Measurements from ENCODE around the gene MGAT4D. TPM values are rescaled to one million over a fixed set of nuclear protein-coding genes. Genes with fewer than 3 reads are reported as not detected.

Gene MGAT4D
- total and polyA plus RNA-seq, 2 donors (not counting 1 experiment from before 2014, with no cell fraction given): not detected

GRCh38 chr4:140485939-140486338, 12.2 kb downstream of the MGAT4D start:
- Histone ChIP-seq H3K79me2 (ENCODE audit: control insufficient read depth, insufficient read depth, low read length) (no peaks in the 10 kb centered on the region), H3K4me2 (replicated peaks; ENCODE audit: low read depth, low read length, poor library complexity, severe bottlenecking) (no peak overlapping the region), H3K9me3 (ENCODE audit: control extremely low read depth in 1 of 3, control insufficient read depth in 2 of 3, insufficient read depth in 1 of 3, low read length in 2 of 3) (peaks cover 0 to 2% (median 1%) of the 10 kb centered on the region in 3 donors), H3K36me3 (replicated peaks in 1 of 2; ENCODE audit: control extremely low read depth in 1 of 2, control insufficient read depth in 1 of 2, extremely low read depth in 1 of 2, insufficient read depth in 2 of 2, low read length in 1 of 2) (no peaks in the 10 kb centered on the region), H4K20me1 (ENCODE audit: control insufficient read depth, insufficient read depth, low read length, poor library complexity, severe bottlenecking) (no peaks in the 10 kb centered on the region), H3K4me3 (ENCODE audit: control extremely low read depth in 1 of 5, extremely low read depth in 1 of 5, insufficient read depth in 1 of 5, low read depth in 2 of 5, low read length in 4 of 5) (no peak overlapping the region), H3K27ac (ENCODE audit: low read length in 2 of 2) (no peak overlapping the region), H2AFZ (ENCODE audit: insufficient read depth, low read depth, low read length, poor library complexity, severe bottlenecking) (no peak overlapping the region), H3K4me1 (ENCODE audit: control insufficient read depth in 2 of 2, insufficient read depth in 2 of 2, low read length in 2 of 2) (no peaks in the 10 kb centered on the region), H3K27me3 (replicated peaks in 1 of 4; ENCODE audit: control extremely low read depth in 1 of 4, control insufficient read depth in 3 of 4, insufficient read depth in 4 of 4, low read length in 3 of 4) (no peaks in the 10 kb centered on the region), H3K9ac (ENCODE audit: low read length) (no peak overlapping the region)
- ChIA-PET CTCF (no interaction called here), POLR2A (no interaction called here)
- Mint-ChIP-seq H3K27me3 (peaks cover 28% of the 10 kb centered on the region), H3K4me1 (no peaks in the 10 kb centered on the region), H3K9me3 (ENCODE audit: insufficient read depth) (peaks cover 4% of the 10 kb centered on the region), H3K27ac (no peak overlapping the region), H3K4me3 (no peak overlapping the region)
- ATAC-seq (ENCODE audit: low read depth): no peak
- 80% methylated on average over 1 of the region's 1 CpG for WGBS (ENCODE audit: insufficient coverage)
- intact Hi-C loops (cut with micrococcal nuclease): no loop called here
- no peak for TF ChIP-seq EZH2 (IDR thresholded peaks at IDR 0.05; ENCODE audit: borderline replicate concordance, insufficient read depth, low read depth, low read length, poor library complexity, severe bottlenecking)
- TF ChIP-seq, protein P1, sequence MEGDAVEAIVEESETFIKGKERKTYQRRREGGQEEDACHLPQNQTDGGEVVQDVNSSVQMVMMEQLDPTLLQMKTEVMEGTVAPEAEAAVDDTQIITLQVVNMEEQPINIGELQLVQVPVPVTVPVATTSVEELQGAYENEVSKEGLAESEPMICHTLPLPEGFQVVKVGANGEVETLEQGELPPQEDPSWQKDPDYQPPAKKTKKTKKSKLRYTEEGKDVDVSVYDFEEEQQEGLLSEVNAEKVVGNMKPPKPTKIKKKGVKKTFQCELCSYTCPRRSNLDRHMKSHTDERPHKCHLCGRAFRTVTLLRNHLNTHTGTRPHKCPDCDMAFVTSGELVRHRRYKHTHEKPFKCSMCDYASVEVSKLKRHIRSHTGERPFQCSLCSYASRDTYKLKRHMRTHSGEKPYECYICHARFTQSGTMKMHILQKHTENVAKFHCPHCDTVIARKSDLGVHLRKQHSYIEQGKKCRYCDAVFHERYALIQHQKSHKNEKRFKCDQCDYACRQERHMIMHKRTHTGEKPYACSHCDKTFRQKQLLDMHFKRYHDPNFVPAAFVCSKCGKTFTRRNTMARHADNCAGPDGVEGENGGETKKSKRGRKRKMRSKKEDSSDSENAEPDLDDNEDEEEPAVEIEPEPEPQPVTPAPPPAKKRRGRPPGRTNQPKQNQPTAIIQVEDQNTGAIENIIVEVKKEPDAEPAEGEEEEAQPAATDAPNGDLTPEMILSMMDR (IDR thresholded peaks at IDR 0.05): no peak
- no peak for DNase-seq

DNA sequence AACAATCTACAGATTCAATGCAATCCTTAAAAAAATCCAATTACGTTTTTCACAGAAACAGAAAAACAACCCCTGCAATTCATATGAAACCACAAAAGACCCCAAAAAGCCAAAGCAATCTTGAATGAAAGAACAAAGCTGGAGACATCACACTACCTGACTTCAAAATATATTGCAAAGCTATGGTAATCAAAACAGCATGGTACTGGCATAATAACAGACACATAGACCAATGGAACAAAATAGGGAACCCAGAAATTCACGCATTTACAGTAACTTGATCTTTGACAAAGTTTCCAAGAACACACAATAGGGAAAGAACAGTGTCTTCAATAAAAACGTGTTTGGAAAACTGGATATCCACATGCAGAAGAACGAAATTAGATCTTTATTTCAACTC, 14.6 kb downstream of the MGAT4D start:
- no peak overlapping the region for H3K4me3 Mint-ChIP-seq
- Histone ChIP-seq H3K27ac (ENCODE audit: low read length in 2 of 2) (no peak overlapping the region), H3K4me1 (ENCODE audit: control insufficient read depth in 2 of 2, insufficient read depth in 2 of 2, low read length in 2 of 2) (no peaks in the 10 kb centered on the region), H3K36me3 (replicated peaks in 1 of 2; ENCODE audit: control extremely low read depth in 1 of 2, control insufficient read depth in 1 of 2, extremely low read depth in 1 of 2, insufficient read depth in 2 of 2, low read length in 1 of 2) (no peaks in the 10 kb centered on the region), H3K4me2 (replicated peaks; ENCODE audit: low read depth, low read length, poor library complexity, severe bottlenecking) (no peak overlapping the region), H3K79me2 (ENCODE audit: control insufficient read depth, insufficient read depth, low read length) (no peaks in the 10 kb centered on the region), H4K20me1 (ENCODE audit: control insufficient read depth, insufficient read depth, low read length, poor library complexity, severe bottlenecking) (no peaks in the 10 kb centered on the region), H2AFZ (ENCODE audit: insufficient read depth, low read depth, low read length, poor library complexity, severe bottlenecking) (no peak overlapping the region), H3K9me3 (ENCODE audit: control extremely low read depth in 1 of 3, control insufficient read depth in 2 of 3, insufficient read depth in 1 of 3, low read length in 2 of 3) (peaks cover 0 to 2% (median 1%) of the 10 kb centered on the region in 3 donors), H3K4me3 (ENCODE audit: control extremely low read depth in 1 of 5, extremely low read depth in 1 of 5, insufficient read depth in 1 of 5, low read depth in 2 of 5, low read length in 4 of 5) (no peak overlapping the region), H3K27me3 (replicated peaks in 1 of 4; ENCODE audit: control extremely low read depth in 1 of 4, control insufficient read depth in 3 of 4, insufficient read depth in 4 of 4, low read length in 3 of 4) (no peaks in the 10 kb centered on the region), H3K9ac (ENCODE audit: low read length) (no peak overlapping the region)
- ATAC-seq (ENCODE audit: low read depth) (no peak), DNase-seq (no peak)
- intact Hi-C loops (cut with micrococcal nuclease): no loop called here
- H3K27me3 Mint-ChIP-seq: peaks cover 28% of the 10 kb centered on the region
- H3K4me1 Mint-ChIP-seq: no peaks in the 10 kb centered on the region
- no peak overlapping the region for H3K27ac Mint-ChIP-seq
- TF ChIP-seq, protein P1 (IDR thresholded peaks at IDR 0.05): no peak
- TF ChIP-seq EZH2 (IDR thresholded peaks at IDR 0.05; ENCODE audit: borderline replicate concordance, insufficient read depth, low read depth, low read length, poor library complexity, severe bottlenecking): no peak
- WGBS (ENCODE audit: insufficient coverage): 90% methylated on average over 2 of the region's 4 CpGs
- ChIA-PET POLR2A (no interaction called here), CTCF (no interaction called here)
- H3K9me3 Mint-ChIP-seq (ENCODE audit: insufficient read depth): peaks cover 4% of the 10 kb centered on the region
